Right atrium auricular region (tissue), 2 donors: ENCODE results near the gene NEGR1. TPM values are rescaled to one million over a fixed set of nuclear protein-coding genes. Genes with fewer than 3 reads are reported as not detected.

Source experiments
- DNase-seq: peaks from one replicate; pipeline ENCODE4 v3.0.0-alpha.2; 2019; ENCODE audit warnings: low spot score
- H3K27ac ChIP-seq, 2 donors: fragments of 200-600 bp; sonication (generic); 1 replicate in 1 of 2; 2 replicates in 1 of 2; pipeline ENCODE4 v1.5.1; 2016 to 2019
- H3K27me3 ChIP-seq, 2 donors: fragments of 200-600 bp; sonication (generic); one replicate each; pipeline versions ENCODE4 v1.5.1 to v1.6.0; 2017 to 2019
- H3K36me3 ChIP-seq: fragments of 200-600 bp; sonication (generic); one replicate; pipeline ENCODE4 v1.5.1; 2016
- H3K4me1 ChIP-seq, 2 donors: fragments of 200-600 bp; sonication (generic); one replicate each; pipeline versions ENCODE4 v1.5.1 to v1.6.0; 2017 to 2019
- H3K4me3 ChIP-seq, 2 donors: fragments of 200-600 bp; sonication (generic); 1 replicate in 1 of 2; 2 replicates in 1 of 2; pipeline ENCODE4 v1.5.1; 2017 to 2019; ENCODE audit warnings: mild to moderate bottlenecking in 1 of 2, moderate library complexity in 1 of 2
- H3K9me3 ChIP-seq, 2 donors: fragments of 200-600 bp; sonication (generic); one replicate each; pipeline ENCODE4 v1.5.1; 2019
- CTCF ChIP-seq, 2 donors: fragments of 200-600 bp; sonication (generic); IDR thresholded peaks; one replicate each; pipeline ENCODE4 v1.5.1; 2019; ENCODE audit warnings: antibody characterized with exemption in 2 of 2
- total RNA-seq, 2 donors: library from RNA; depleted of rRNA; stranded (reverse); fragments of >200 nt; gene quantifications; one replicate each; pipeline ENCODE4 v1.1.0, GENCODE V29; 2016

NEGR1 gene
- total RNA-seq, 2 donors from 2014 or later, result 9.3 to 9.9 TPM

- Histone ChIP-seq H3K9me3 (no peaks in the 10 kb centered on the region), H3K27me3 (no peaks in the 10 kb centered on the region), H3K36me3 (no peaks in the 10 kb centered on the region), H3K27ac (no peak overlapping the region), H3K4me1 (peaks cover 0 to 14% of the 10 kb centered on the region in 2 donors), H3K4me3 (no peak overlapping the region)
- TF ChIP-seq CTCF (IDR thresholded peaks at IDR 0.05), result no peak
- no peak for DNase-seq
Measured at GRCh38 chr1:71787699-71788098, 494.6 kb downstream of the NEGR1 start.

DNA sequence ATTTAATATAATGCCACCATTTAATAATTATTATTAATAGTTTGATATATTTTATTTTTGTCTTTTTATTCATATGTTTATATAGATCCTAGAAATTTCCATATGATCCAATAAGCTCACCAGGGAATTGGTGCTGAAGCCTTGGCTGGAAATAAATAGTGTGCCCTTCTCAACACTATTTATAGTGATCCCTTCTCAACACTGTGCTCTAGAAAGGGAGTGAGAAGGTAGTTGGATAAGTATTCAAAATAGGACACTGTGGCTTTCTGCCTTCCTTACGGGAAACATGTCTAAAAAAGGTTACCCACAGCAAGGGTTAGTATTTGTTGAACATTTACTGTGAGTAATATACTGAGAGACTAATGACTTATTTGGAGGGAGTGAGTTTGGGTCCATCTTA lies 496.1 kb downstream of the NEGR1 start:
- H3K9me3 ChIP-seq, result no peaks in the 10 kb centered on the region
- TF ChIP-seq CTCF (IDR thresholded peaks at IDR 0.05), result no peak
- H3K27me3 ChIP-seq, result no peaks in the 10 kb centered on the region
- H3K27ac ChIP-seq, result no peak overlapping the region
- H3K4me3 ChIP-seq, result no peak overlapping the region
- no peaks in the 10 kb centered on the region for H3K36me3 ChIP-seq
- DNase-seq, result no peak
- peaks cover 0 to 14% of the 10 kb centered on the region in 2 donors for H3K4me1 ChIP-seq

- no peak overlapping the region for H3K4me3 ChIP-seq
- H3K27me3 ChIP-seq, result no peaks in the 10 kb centered on the region
- DNase-seq, result no peak
- no peaks in the 10 kb centered on the region for H3K36me3 ChIP-seq
- H3K9me3 ChIP-seq, result no peaks in the 10 kb centered on the region
- no peak overlapping the region for H3K27ac ChIP-seq
- TF ChIP-seq CTCF (IDR thresholded peaks at IDR 0.05), result no peak
- peaks cover 0 to 14% of the 10 kb centered on the region in 2 donors for H3K4me1 ChIP-seq
Measured at GRCh38 chr1:71785450-71785849, 496.9 kb downstream of the NEGR1 start.

- peaks cover 0 to 14% of the 10 kb centered on the region in 2 donors for H3K4me1 ChIP-seq
- H3K9me3 ChIP-seq, result no peaks in the 10 kb centered on the region
- DNase-seq, result no peak
- no peaks in the 10 kb centered on the region for H3K27me3 ChIP-seq
- H3K36me3 ChIP-seq, result no peaks in the 10 kb centered on the region
- no peak for TF ChIP-seq CTCF (IDR thresholded peaks at IDR 0.05)
- no peak overlapping the region for H3K4me3 ChIP-seq
- H3K27ac ChIP-seq, result no peak overlapping the region
Measured at GRCh38 chr1:71785000-71785399, 497.3 kb downstream of the NEGR1 start.

GRCh38 chr1:71784241-71784640 lies 498.1 kb downstream of the NEGR1 start:
- peaks cover 0 to 14% of the 10 kb centered on the region in 2 donors for H3K4me1 ChIP-seq
- no peak overlapping the region for H3K27ac ChIP-seq
- no peak for DNase-seq
- H3K27me3 ChIP-seq, result no peaks in the 10 kb centered on the region
- no peaks in the 10 kb centered on the region for H3K9me3 ChIP-seq
- H3K36me3 ChIP-seq, result no peaks in the 10 kb centered on the region
- no peak for TF ChIP-seq CTCF (IDR thresholded peaks at IDR 0.05)
- no peak overlapping the region for H3K4me3 ChIP-seq

- TF ChIP-seq CTCF (IDR thresholded peaks at IDR 0.05), result no peak
- Histone ChIP-seq H3K9me3 (no peaks in the 10 kb centered on the region), H3K27me3 (no peaks in the 10 kb centered on the region), H3K4me3 (no peak overlapping the region), H3K27ac (no peak overlapping the region), H3K4me1 (peaks cover 0 to 14% of the 10 kb centered on the region in 2 donors), H3K36me3 (no peaks in the 10 kb centered on the region)
- no peak for DNase-seq
Measured at GRCh38 chr1:71783071-71783470, 499.3 kb downstream of the NEGR1 start.
